Measurements from ENCODE around the gene DOCK9. TPM values are rescaled to one million over a fixed set of nuclear protein-coding genes. Genes with fewer than 3 reads are reported as not detected.

Gene DOCK9
- total RNA-seq, 1 donor from 2014 or later, result 204 TPM

GRCh38 chr13:98842858-98843481, 134.9 kb downstream of the DOCK9 start:
- DNase-seq (ENCODE audit: low spot score) (peak; percentile 81), ATAC-seq (peak; percentile 82)
- intact Hi-C loops (cut with DNase I), result no loop called here

- intact Hi-C loops (cut with DNase I), result no loop called here
- ATAC-seq, result no peak
- no peak for DNase-seq (ENCODE audit: low spot score)
Measured at GRCh38 chr13:98842070-98842469, 135.8 kb downstream of the DOCK9 start.

- ATAC-seq (peak; percentile 93), DNase-seq (ENCODE audit: low spot score) (peak; percentile 69)
- intact Hi-C loops (cut with DNase I), result no loop called here
Measured at GRCh38 chr13:98839856-98840769, 137.8 kb downstream of the DOCK9 start.

- intact Hi-C loops (cut with DNase I), result no loop called here
- DNase-seq (ENCODE audit: low spot score), result no peak
- ATAC-seq, result no peak
Measured at GRCh38 chr13:98838776-98839175, 139.1 kb downstream of the DOCK9 start.

GRCh38 chr13:98837896-98838295, 140.0 kb downstream of the DOCK9 start:
- no peak for DNase-seq (ENCODE audit: low spot score)
- intact Hi-C loops (cut with DNase I), result no loop called here
- no peak for ATAC-seq

- intact Hi-C loops (cut with DNase I), result no loop called here
- ATAC-seq (no peak), DNase-seq (ENCODE audit: low spot score) (no peak)
Measured at GRCh38 chr13:98835156-98835555, 142.7 kb downstream of the DOCK9 start.

- no peak for DNase-seq (ENCODE audit: low spot score)
- intact Hi-C loops (cut with DNase I), result no loop called here
- no peak for ATAC-seq
Measured at GRCh38 chr13:98834254-98834960, 143.5 kb downstream of the DOCK9 start.

GRCh38 chr13:98831236-98831635, 146.6 kb downstream of the DOCK9 start:
- ATAC-seq (no peak), DNase-seq (ENCODE audit: low spot score) (no peak)
- intact Hi-C loops (cut with DNase I), result no loop called here

GRCh38 chr13:98829541-98829940, 148.3 kb downstream of the DOCK9 start:
- no peak for DNase-seq (ENCODE audit: low spot score)
- intact Hi-C loops (cut with DNase I), result no loop called here
- no peak for ATAC-seq

GRCh38 chr13:98828614-98829013, 149.2 kb downstream of the DOCK9 start:
- intact Hi-C loops (cut with DNase I), result no loop called here
- DNase-seq (ENCODE audit: low spot score) (no peak), ATAC-seq (no peak)

GRCh38 chr13:98827449-98827848, 150.4 kb downstream of the DOCK9 start:
- ATAC-seq (no peak), DNase-seq (ENCODE audit: low spot score) (no peak)
- intact Hi-C loops (cut with DNase I), result no loop called here

- DNase-seq (ENCODE audit: low spot score) (no peak), ATAC-seq (no peak)
- intact Hi-C loops (cut with DNase I), result no loop called here
Measured at GRCh38 chr13:98826146-98826545, 151.7 kb downstream of the DOCK9 start.

GRCh38 chr13:98825659-98826058, 152.2 kb downstream of the DOCK9 start:
- ATAC-seq (no peak), DNase-seq (ENCODE audit: low spot score) (no peak)
- intact Hi-C loops (cut with DNase I), result no loop called here

GRCh38 chr13:98824376-98825160, 153.3 kb downstream of the DOCK9 start:
- no peak for DNase-seq (ENCODE audit: low spot score)
- no peak for ATAC-seq
- intact Hi-C loops (cut with DNase I), result no loop called here

GRCh38 chr13:98823442-98823841, 154.4 kb downstream of the DOCK9 start:
- ATAC-seq, result no peak
- DNase-seq (ENCODE audit: low spot score), result no peak
- intact Hi-C loops (cut with DNase I), result no loop called here

- ATAC-seq (peak; percentile 50), DNase-seq (ENCODE audit: low spot score) (no peak)
- intact Hi-C loops (cut with DNase I), result no loop called here
Measured at GRCh38 chr13:98822225-98822606, 155.6 kb downstream of the DOCK9 start.

GRCh38 chr13:98821372-98822224, 156.3 kb downstream of the DOCK9 start:
- no peak for DNase-seq (ENCODE audit: low spot score)
- peak; percentile 90 for ATAC-seq

GRCh38 chr13:98820744-98821371, 157.0 kb downstream of the DOCK9 start:
- intact Hi-C loops (cut with DNase I), result no loop called here
- DNase-seq (ENCODE audit: low spot score) (no peak), ATAC-seq (peak; percentile 55)

More at GRCh38 chr13:98821372-98822224, 156.3 kb downstream of the DOCK9 start:
- intact Hi-C loops (cut with DNase I), result no loop called here

All from sciatic nerve (tissue), 2 donors.